ENCODE measurements around the gene ETV4. TPM values are rescaled to one million over a fixed set of nuclear protein-coding genes. Genes with fewer than 3 reads are reported as not detected.

ETV4 gene
- total and polyA plus RNA-seq, 7 donors: 0.46 to 2.6 (median 1.2) TPM; not detected in 2

DNA sequence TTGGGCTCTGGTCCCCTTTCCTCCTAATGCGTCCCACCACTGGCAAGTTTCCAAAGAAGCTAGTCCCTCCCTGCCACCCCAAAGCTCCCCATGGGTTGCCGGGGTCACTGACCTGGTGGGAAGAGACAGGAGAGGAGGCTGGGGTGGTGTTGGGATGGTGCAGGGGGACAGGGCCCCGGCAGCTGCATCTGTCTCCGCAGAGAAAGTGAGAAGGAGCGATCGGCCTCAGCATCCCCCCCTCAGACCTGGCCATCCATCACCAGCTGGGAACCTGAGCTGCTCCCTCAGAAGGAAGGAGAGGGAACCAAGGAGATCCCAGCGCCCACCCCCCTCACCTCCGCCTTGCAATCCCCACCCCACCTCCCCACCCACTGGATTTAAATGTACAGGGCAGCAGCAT, 3.3 kb downstream of the ETV4 start:
- TF ChIP-seq EP300 (IDR thresholded peaks at IDR 0.05) (no peak), POLR2AphosphoS5 (IDR thresholded peaks at IDR 0.05) (no peak), POLR2A (IDR thresholded peaks at IDR 0.05) (no peak)
- TF ChIP-seq, protein P1, sequence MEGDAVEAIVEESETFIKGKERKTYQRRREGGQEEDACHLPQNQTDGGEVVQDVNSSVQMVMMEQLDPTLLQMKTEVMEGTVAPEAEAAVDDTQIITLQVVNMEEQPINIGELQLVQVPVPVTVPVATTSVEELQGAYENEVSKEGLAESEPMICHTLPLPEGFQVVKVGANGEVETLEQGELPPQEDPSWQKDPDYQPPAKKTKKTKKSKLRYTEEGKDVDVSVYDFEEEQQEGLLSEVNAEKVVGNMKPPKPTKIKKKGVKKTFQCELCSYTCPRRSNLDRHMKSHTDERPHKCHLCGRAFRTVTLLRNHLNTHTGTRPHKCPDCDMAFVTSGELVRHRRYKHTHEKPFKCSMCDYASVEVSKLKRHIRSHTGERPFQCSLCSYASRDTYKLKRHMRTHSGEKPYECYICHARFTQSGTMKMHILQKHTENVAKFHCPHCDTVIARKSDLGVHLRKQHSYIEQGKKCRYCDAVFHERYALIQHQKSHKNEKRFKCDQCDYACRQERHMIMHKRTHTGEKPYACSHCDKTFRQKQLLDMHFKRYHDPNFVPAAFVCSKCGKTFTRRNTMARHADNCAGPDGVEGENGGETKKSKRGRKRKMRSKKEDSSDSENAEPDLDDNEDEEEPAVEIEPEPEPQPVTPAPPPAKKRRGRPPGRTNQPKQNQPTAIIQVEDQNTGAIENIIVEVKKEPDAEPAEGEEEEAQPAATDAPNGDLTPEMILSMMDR (IDR thresholded peaks at IDR 0.05): no peak
- Histone ChIP-seq H3K4me3 (no peak overlapping the region), H3K27me3 (peaks cover 0 to 47% (median 37%) of the 10 kb centered on the region in 3 donors), H3K9me3 (no peaks in the 10 kb centered on the region), H3K4me1 (peaks cover 0 to 28% (median 25%) of the 10 kb centered on the region in 4 donors), H3K36me3 (no peaks in the 10 kb centered on the region), H3K27ac (no peak overlapping the region)
- DNase-seq: no peak
- 94 to 96% methylated on average over 8 of the region's 8 CpGs for WGBS, 2 donors
- intact Hi-C loops (cut with DNase I): no loop called here

DNA sequence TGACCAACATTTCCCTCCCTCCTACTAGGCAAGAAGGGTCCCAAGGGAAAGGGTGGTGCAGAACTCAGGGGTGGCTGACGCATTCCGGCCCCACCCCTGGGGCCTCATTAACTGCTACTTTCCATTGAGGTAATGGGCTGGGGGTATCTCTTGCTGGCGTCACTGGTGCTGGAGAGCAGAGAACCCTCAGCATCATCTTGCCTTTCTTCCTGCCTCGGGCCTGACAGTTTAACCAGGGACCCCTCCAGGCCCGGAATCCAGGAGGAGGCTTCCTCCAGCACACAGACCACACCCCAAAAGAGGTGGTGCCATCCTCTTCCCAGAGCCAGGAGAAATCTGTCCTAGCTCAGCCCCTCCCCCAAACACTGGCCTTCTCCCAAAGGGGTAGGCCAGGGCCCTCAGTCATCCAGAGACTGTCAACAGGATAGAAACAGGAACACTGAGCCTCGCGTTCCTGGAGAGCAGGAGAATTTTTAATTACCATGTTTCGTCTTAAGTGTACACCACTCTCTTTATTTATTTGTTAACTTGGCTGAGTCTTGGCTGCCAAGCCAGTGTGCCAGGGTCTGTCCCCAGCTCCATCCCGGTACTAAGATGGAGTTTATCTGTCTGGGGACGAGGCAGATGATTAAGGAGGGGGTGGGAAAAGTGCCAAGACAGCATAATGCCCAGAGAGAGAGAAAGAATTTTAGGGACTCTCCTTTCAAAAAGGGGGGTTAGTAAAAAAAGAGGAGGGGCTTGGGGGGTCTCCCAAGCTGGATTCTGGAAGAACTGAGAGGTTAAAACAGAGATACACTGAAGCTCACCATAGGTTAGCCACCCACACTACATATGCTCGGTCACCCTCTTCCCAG, 5.1 kb downstream of the ETV4 start:
- H3K9me3 ChIP-seq: no peaks in the 10 kb centered on the region

DNA sequence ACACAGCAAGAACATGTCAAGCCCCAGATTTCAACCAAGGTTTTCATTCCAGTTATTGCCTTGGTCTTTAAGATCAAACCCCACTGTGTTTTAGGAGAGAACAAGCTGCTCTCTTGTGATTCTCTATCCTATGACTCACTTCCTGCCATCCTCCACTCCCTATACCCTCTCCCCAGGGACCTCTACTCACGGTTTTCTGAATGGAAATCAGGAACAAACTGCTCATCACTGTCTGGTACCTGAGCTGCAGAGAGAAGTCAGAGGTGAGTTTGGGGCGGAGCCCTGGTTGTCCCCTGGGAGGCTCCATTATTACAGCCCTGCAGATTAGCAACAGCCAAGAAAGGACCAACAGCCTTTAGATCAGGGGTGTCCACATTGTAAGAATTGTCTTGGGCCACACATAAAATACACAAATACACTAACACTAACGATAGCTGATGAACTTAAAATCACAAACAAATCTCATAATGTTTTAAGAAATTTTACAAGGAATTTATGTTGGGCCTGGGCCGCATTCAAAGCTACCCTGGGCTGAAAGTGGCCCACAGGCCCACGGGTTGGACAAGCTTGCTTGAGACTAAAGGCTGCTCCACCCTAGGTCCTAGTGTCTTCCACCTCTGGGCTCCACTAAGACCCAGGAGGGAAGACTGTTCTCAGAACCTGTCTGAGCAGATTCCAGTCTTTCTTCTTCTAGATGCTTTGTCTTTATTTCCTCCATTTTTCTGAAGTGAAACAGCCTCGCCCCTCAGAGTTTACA, 9.7 kb downstream of the ETV4 start:
- H3K36me3 ChIP-seq: no peaks in the 10 kb centered on the region
- intact Hi-C loops (cut with DNase I): no loop called here
- TF ChIP-seq, protein P1 (IDR thresholded peaks at IDR 0.05): no peak
- TF ChIP-seq POLR2A (IDR thresholded peaks at IDR 0.05) (no peak), EP300 (IDR thresholded peaks at IDR 0.05) (no peak), POLR2AphosphoS5 (IDR thresholded peaks at IDR 0.05) (no peak)
- peaks cover 0 to 4% (median 0%) of the 10 kb centered on the region in 4 donors for H3K4me1 ChIP-seq
- H3K9me3 ChIP-seq: no peaks in the 10 kb centered on the region
- H3K4me3 ChIP-seq: no peak overlapping the region
- H3K27me3 ChIP-seq: no peaks in the 10 kb centered on the region
- 74 to 77% methylated on average over 6 of the region's 6 CpGs for WGBS, 2 donors
- no peak overlapping the region for H3K27ac ChIP-seq
- no peak for DNase-seq

More for the DNA sequence above, 5.1 kb downstream of the ETV4 start:
- H3K27me3 ChIP-seq: peaks cover 0 to 28% (median 22%) of the 10 kb centered on the region in 3 donors
- intact Hi-C loops (cut with DNase I): no loop called here
- DNase-seq: no peak
- peaks cover 0 to 18% (median 14%) of the 10 kb centered on the region in 4 donors for H3K4me1 ChIP-seq
- no peak for TF ChIP-seq POLR2AphosphoS5 (IDR thresholded peaks at IDR 0.05)
- no peak for TF ChIP-seq EP300 (IDR thresholded peaks at IDR 0.05)
- TF ChIP-seq POLR2A (IDR thresholded peaks at IDR 0.05): no peak
- TF ChIP-seq, protein P1 (IDR thresholded peaks at IDR 0.05): no peak
- H3K27ac ChIP-seq: no peak overlapping the region
- H3K4me3 ChIP-seq: no peak overlapping the region
- H3K36me3 ChIP-seq: no peaks in the 10 kb centered on the region
- 51 to 73% methylated on average over 11 of the region's 11 CpGs for WGBS, 2 donors

DNA sequence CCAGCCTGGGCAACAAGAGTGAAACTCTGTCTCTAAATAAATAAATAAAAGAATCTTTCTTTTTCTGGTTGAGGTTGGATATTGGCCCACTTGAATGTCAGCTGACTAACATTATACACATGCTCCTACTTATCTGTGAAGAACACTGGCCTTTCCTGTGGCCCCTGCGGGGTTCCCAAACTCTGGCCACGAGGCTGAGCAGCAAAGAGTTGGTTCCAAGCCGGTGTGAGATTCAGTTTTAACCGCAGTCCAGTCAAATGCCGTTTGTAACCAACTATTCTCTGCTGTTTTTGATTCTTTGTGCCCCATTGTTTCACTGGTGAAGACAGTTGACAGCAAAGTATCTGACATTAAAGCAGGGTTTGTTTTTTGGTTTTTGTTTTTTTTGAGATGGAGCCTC, 11.2 kb downstream of the ETV4 start:
- WGBS, 2 donors: 95% methylated on average over 5 of the region's 5 CpGs
- Histone ChIP-seq H3K9me3 (no peaks in the 10 kb centered on the region), H3K4me3 (no peak overlapping the region), H3K4me1 (peaks cover 0 to 14% (median 13%) of the 10 kb centered on the region in 4 donors), H3K27me3 (no peaks in the 10 kb centered on the region), H3K27ac (no peak overlapping the region), H3K36me3 (no peaks in the 10 kb centered on the region)
- intact Hi-C loops (cut with DNase I): no loop called here
- no peak for DNase-seq
- TF ChIP-seq, protein P1 (IDR thresholded peaks at IDR 0.05): no peak
- TF ChIP-seq POLR2AphosphoS5 (IDR thresholded peaks at IDR 0.05): no peak
- no peak for TF ChIP-seq EP300 (IDR thresholded peaks at IDR 0.05)
- no peak for TF ChIP-seq POLR2A (IDR thresholded peaks at IDR 0.05)

Measured in sigmoid colon (tissue), 7 donors.